CD14-positive monocyte (primary cell): ENCODE data around the gene SCAPER. TPM values are rescaled to one million over a fixed set of nuclear protein-coding genes. Genes with fewer than 3 reads are reported as not detected.

Experiments
- DNase-seq, 3 donors: peaks; one replicate each; pipeline ENCODE4 v3.0.0-alpha.2; 2011 to 2022
- H2AFZ ChIP-seq: 2 replicates; pipeline ENCODE4 v1.6.0; 2012; ENCODE audit warnings: mild to moderate bottlenecking, low read depth, low read length, inconsistent platforms; ENCODE audit not compliant: insufficient read depth, poor library complexity, severe bottlenecking
- H3K27ac ChIP-seq, 2 donors: 1 replicate in 1 of 2; 2 replicates in 1 of 2; pipeline ENCODE4 v1.5.1; 2012 to 2013; ENCODE audit warnings: low read length in 2 of 2, control low read depth in 1 of 2, inconsistent platforms in 1 of 2, low read depth in 1 of 2, mild to moderate bottlenecking in 1 of 2
- H3K27me3 ChIP-seq, 2 donors: one replicate each; pipeline versions ENCODE4 v1.6.0 to v1.6.1; 2011 to 2013; ENCODE audit warnings: low read length in 2 of 2; ENCODE audit not compliant: control insufficient read depth in 2 of 2, insufficient read depth in 2 of 2
- H3K36me3 ChIP-seq, 2 donors: replicated peaks in 1 of 2; 1 replicate in 1 of 2; 2 replicates in 1 of 2; pipeline versions ENCODE4 v1.5.1 to v1.6.1; 2012 to 2013; ENCODE audit warnings: low read length in 2 of 2, control low read depth in 1 of 2, inconsistent platforms in 1 of 2, mild to moderate bottlenecking in 1 of 2; ENCODE audit not compliant: insufficient read depth in 2 of 2, control insufficient read depth in 1 of 2
- H3K4me1 ChIP-seq, 2 donors: 1 replicate in 1 of 2; 2 replicates in 1 of 2; pipeline versions ENCODE4 v1.5.1 to v1.6.1; 2012 to 2013; ENCODE audit warnings: low read length in 2 of 2, control low read depth in 1 of 2, inconsistent platforms in 1 of 2, mild to moderate bottlenecking in 1 of 2, moderate library complexity in 1 of 2; ENCODE audit not compliant: insufficient read depth in 2 of 2, control insufficient read depth in 1 of 2
- H3K4me2 ChIP-seq: replicated peaks from 2 replicates; pipeline ENCODE3; 2012; ENCODE audit warnings: low read length, moderate library complexity, mild to moderate bottlenecking; ENCODE audit not compliant: poor library complexity, severe bottlenecking; ENCODE audit errors: extremely low read depth
- H3K4me3 ChIP-seq, 3 experiments: fragments of 200-600 bp in 1 of 3; sonication (generic) in 1 of 3; replicated peaks in 1 of 3; 1 replicate in 2 of 3; 2 replicates in 1 of 3; pipeline ENCODE4 v1.5.1; 2011 to 2013; ENCODE audit warnings: low read length in 3 of 3, mild to moderate bottlenecking in 3 of 3, control low read depth in 2 of 3, low read depth in 2 of 3, inconsistent platforms in 1 of 3, moderate library complexity in 1 of 3
- H3K79me2 ChIP-seq: 2 replicates; pipeline ENCODE4 v1.6.0; 2012; ENCODE audit warnings: mild to moderate bottlenecking, control low read depth, inconsistent platforms, low read length, moderate library complexity; ENCODE audit not compliant: insufficient read depth
- H3K9ac ChIP-seq: 2 replicates; pipeline ENCODE4 v1.6.0; 2017; ENCODE audit warnings: low read length, mild to moderate bottlenecking; ENCODE audit not compliant: insufficient read depth, poor library complexity, severe bottlenecking
- H3K9me3 ChIP-seq, 2 donors: replicated peaks in 1 of 2; 1 replicate in 1 of 2; 2 replicates in 1 of 2; pipeline versions ENCODE4 v1.5.1 to v1.6.1; 2012 to 2013; ENCODE audit warnings: low read length in 2 of 2, control low read depth in 1 of 2; ENCODE audit not compliant: control insufficient read depth in 1 of 2, insufficient read depth in 1 of 2
- H4K20me1 ChIP-seq: 2 replicates; pipeline ENCODE4 v1.6.0; 2012; ENCODE audit warnings: mild to moderate bottlenecking, low read length, control low read depth, moderate library complexity; ENCODE audit not compliant: insufficient read depth
- H3K27ac Mint-ChIP-seq, 7 donors: one replicate each; pipeline ENCODE4 v1.8.0; 2020; ENCODE audit warnings: mild to moderate bottlenecking in 7 of 7, mixed read lengths in 7 of 7, moderate library complexity in 6 of 7, inconsistent platforms in 2 of 7
- H3K27me3 Mint-ChIP-seq, 3 donors: one replicate each; pipeline ENCODE4 v1.8.0; 2021 to 2022; ENCODE audit warnings: low read depth in 3 of 3, mild to moderate bottlenecking in 3 of 3, mixed read lengths in 3 of 3, moderate library complexity in 3 of 3, inconsistent platforms in 1 of 3
- H3K36me3 Mint-ChIP-seq, 2 donors: one replicate each; pipeline ENCODE4 v1.8.0; 2020; ENCODE audit warnings: mixed read lengths in 2 of 2, inconsistent platforms in 1 of 2, mild to moderate bottlenecking in 1 of 2
- H3K4me1 Mint-ChIP-seq: one replicate; pipeline ENCODE4 v1.8.0; 2020; ENCODE audit warnings: mild to moderate bottlenecking, mixed read lengths
- H3K4me3 Mint-ChIP-seq, 2 donors: one replicate each; pipeline ENCODE4 v1.8.0; 2020; ENCODE audit warnings: mild to moderate bottlenecking in 2 of 2, mixed read lengths in 2 of 2, moderate library complexity in 1 of 2
- H3K9me3 Mint-ChIP-seq, 7 donors: one replicate each; pipeline ENCODE4 v1.8.0; 2020 to 2022; ENCODE audit warnings: mixed read lengths in 7 of 7, mild to moderate bottlenecking in 6 of 7, moderate library complexity in 6 of 7, inconsistent platforms in 2 of 7
- WGBS: methylation state at CpG from one replicate; pipeline ENCODE4 v1.1.5; 2013; ENCODE audit warnings: missing lambda C conversion rate; ENCODE audit not compliant: insufficient coverage; 5-methylcytosine and 5-hydroxymethylcytosine counted together
- intact Hi-C, 2 donors: fragments of 100-400 bp; cut with micrococcal nuclease; formaldehyde crosslinking; loops; one replicate each; pipeline versions ENCODE4 v1.15.0 to v1.15.1; 2023
- polyA plus RNA-seq, 3 donors: library from polyadenylated mRNA; depleted of rRNA in 1 of 3; unstranded in 2 of 3; stranded (reverse) in 1 of 3; fragments of 300-500 nt in 2 of 3; fragments of >200 nt in 1 of 3; fragmentation: Illumina TruSeq in 2 of 3; gene quantifications; 1 replicate in 2 of 3; 2 replicates in 1 of 3; pipeline ENCODE4 v1.2.3, GENCODE V29; 2012 to 2021
- TF ChIP-seq, protein P1 (sequence below): fragments of 200-600 bp; IDR thresholded peaks from one replicate; pipeline ENCODE4 v1.8.0; 2022; ENCODE audit warnings: antibody characterized with exemption, mild to moderate bottlenecking

The SCAPER gene
- polyA plus RNA-seq, 3 donors, result 2.5 to 5.4 (median 4.2) TPM

DNA sequence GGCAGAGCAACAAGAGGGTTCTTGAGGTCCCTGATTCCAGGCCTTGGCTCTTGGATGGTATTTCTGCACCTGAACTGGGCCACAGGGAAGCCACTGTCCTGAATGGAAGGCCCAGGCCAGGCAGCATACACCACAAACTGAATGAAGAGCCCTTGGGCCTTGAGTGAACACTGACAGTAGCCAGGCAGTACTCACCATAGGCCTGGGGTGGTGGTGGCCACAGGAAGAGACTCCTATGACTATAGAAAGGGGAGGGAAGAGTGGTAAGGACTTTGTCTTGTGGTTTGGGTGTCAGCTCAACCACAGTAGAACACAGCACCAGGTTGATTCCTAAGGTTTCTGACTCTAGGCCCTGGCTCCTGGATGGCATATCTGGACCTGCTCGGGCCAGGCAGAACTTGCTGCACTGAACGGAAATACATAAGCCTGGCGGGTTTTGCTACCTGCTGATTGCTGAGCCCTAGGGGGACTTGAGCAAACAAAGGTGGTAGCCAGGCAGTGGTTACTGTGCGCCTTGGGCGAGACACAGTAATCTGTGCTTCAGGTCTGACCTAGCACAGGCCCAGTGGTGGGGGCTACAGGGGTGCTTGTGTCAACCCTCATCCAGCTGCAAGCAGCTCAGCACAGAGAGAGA, 327.1 kb downstream of the SCAPER start:
- Histone ChIP-seq H3K9me3 (peaks cover 0 to 12% of the 10 kb centered on the region in 2 donors), H2AFZ (no peak overlapping the region), H3K9ac (no peak overlapping the region), H3K27me3 (no peaks in the 10 kb centered on the region), H3K4me3 (no peak overlapping the region), H3K4me2 (no peak overlapping the region), H3K79me2 (no peaks in the 10 kb centered on the region), H3K36me3 (no peaks in the 10 kb centered on the region), H3K4me1 (peaks cover 10 to 13% of the 10 kb centered on the region in 2 donors), H4K20me1 (no peaks in the 10 kb centered on the region), H3K27ac (no peak overlapping the region)
- Mint-ChIP-seq H3K27ac (no peak overlapping the region), H3K9me3 (peaks cover 13 to 26% (median 18%) of the 10 kb centered on the region in 7 donors), H3K4me1 (peaks cover 19% of the 10 kb centered on the region), H3K36me3 (peaks cover 3 to 6% of the 10 kb centered on the region in 2 donors), H3K27me3 (peaks cover 0 to 1% (median 0%) of the 10 kb centered on the region in 3 donors), H3K4me3 (no peak overlapping the region)
- no peak for DNase-seq
- TF ChIP-seq, protein P1, sequence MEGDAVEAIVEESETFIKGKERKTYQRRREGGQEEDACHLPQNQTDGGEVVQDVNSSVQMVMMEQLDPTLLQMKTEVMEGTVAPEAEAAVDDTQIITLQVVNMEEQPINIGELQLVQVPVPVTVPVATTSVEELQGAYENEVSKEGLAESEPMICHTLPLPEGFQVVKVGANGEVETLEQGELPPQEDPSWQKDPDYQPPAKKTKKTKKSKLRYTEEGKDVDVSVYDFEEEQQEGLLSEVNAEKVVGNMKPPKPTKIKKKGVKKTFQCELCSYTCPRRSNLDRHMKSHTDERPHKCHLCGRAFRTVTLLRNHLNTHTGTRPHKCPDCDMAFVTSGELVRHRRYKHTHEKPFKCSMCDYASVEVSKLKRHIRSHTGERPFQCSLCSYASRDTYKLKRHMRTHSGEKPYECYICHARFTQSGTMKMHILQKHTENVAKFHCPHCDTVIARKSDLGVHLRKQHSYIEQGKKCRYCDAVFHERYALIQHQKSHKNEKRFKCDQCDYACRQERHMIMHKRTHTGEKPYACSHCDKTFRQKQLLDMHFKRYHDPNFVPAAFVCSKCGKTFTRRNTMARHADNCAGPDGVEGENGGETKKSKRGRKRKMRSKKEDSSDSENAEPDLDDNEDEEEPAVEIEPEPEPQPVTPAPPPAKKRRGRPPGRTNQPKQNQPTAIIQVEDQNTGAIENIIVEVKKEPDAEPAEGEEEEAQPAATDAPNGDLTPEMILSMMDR, result no peak
- WGBS, result 99% methylated on average over 5 of the region's 5 CpGs
- intact Hi-C loops, result no loop called here

DNA sequence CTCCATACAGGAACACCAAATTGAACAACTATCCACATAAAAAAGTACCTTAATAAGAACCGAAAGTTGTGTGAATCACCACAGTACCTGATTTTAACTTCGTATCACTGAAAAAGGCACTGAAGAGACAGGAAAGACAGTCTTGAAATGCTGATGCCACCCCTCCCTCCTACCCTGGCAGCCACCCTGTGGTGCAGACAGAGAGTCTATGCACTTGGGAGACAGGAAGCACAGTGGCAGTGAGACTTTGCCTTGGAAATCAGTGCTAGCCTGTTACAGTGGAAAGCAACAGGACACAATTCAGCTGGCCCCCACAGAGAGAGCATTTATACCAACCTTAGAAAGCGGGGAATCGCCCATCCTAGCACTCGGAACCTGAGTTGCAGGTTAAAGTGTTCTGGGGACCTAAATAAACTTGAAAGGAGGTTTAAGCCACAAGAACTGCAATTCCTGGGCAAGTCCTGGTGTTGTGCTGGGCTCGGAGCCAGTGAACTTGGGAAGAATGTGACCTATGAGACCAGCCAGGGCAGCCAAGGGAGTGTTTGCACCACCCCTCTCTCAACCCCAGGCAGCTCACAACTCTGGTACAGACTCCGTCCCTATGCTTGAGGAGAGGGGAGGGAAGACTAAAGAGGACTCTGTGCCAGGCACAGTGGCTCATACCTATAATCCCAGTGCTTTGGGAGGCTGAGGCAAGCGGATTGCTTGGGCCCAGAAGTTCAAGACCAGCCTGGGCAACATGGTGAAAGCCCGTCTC, 328.4 kb downstream of the SCAPER start:
- H3K27me3 ChIP-seq, result no peaks in the 10 kb centered on the region
- no peak overlapping the region for H3K27ac Mint-ChIP-seq

More for the DNA sequence above, 328.4 kb downstream of the SCAPER start:
- Histone ChIP-seq H3K4me3 (no peak overlapping the region), H3K4me1 (peaks cover 10 to 13% of the 10 kb centered on the region in 2 donors), H3K4me2 (no peak overlapping the region), H3K79me2 (no peaks in the 10 kb centered on the region), H3K9ac (no peak overlapping the region), H3K27ac (no peak overlapping the region), H4K20me1 (no peaks in the 10 kb centered on the region), H3K36me3 (no peaks in the 10 kb centered on the region), H2AFZ (no peak overlapping the region), H3K9me3 (peaks cover 0 to 9% of the 10 kb centered on the region in 2 donors)
- peaks cover 1 to 3% of the 10 kb centered on the region in 2 donors for H3K36me3 Mint-ChIP-seq
- TF ChIP-seq, protein P1, result no peak
- intact Hi-C loops, result no loop called here
- DNase-seq, result no peak
- peaks cover 19% of the 10 kb centered on the region for H3K4me1 Mint-ChIP-seq
- H3K27me3 Mint-ChIP-seq, result peaks cover 0 to 1% (median 0%) of the 10 kb centered on the region in 3 donors
- H3K9me3 Mint-ChIP-seq, result peaks cover 7 to 17% (median 12%) of the 10 kb centered on the region in 7 donors
- no peak overlapping the region for H3K4me3 Mint-ChIP-seq
- 93% methylated on average over 3 of the region's 9 CpGs for WGBS
